Activated T-cell treated with anti-CD3 and anti-CD28 coated beads, Interleukin-2, amount 50 U/mL, for 48 hours (primary cell): ENCODE measurements around the gene GLTP.

ENCODE experiments used
- DNase-seq, 2 experiments: peaks; one replicate each; pipeline ENCODE4 v3.0.0-alpha.2; 2020

Gene GLTP

GRCh38 chr12:109818253-109818652, 62.1 kb downstream of the GLTP start:
- no peak for DNase-seq

GRCh38 chr12:109817627-109818231, 62.6 kb downstream of the GLTP start:
- DNase-seq, result no peak

- DNase-seq, result no peak
Observed at GRCh38 chr12:109816870-109817269, 63.5 kb downstream of the GLTP start.

- DNase-seq, result no peak
Observed at GRCh38 chr12:109815757-109816617, 64.4 kb downstream of the GLTP start.

GRCh38 chr12:109815225-109815624, 65.1 kb downstream of the GLTP start:
- DNase-seq, result no peak

- DNase-seq, result no peak
Observed at GRCh38 chr12:109814600-109815150, 65.7 kb downstream of the GLTP start.

- DNase-seq, result no peak
Observed at GRCh38 chr12:109813810-109814416, 66.4 kb downstream of the GLTP start.

GRCh38 chr12:109811624-109811995, 68.7 kb downstream of the GLTP start:
- DNase-seq, result no peak

- no peak for DNase-seq
Observed at GRCh38 chr12:109810954-109811623, 69.3 kb downstream of the GLTP start.

GRCh38 chr12:109808876-109809646, 71.3 kb downstream of the GLTP start:
- no peak for DNase-seq

- DNase-seq, result no peak
Observed at GRCh38 chr12:109807954-109808643, 72.2 kb downstream of the GLTP start.

- DNase-seq, result peak; percentile 74 to 80
Observed at GRCh38 chr12:109804820-109805761, 75.2 kb downstream of the GLTP start.

- DNase-seq, result no peak
Observed at GRCh38 chr12:109803678-109804077, 76.7 kb downstream of the GLTP start.

GRCh38 chr12:109802828-109803227, 77.5 kb downstream of the GLTP start:
- DNase-seq, result no peak
